ENCODE results near the gene MAZ. TPM values are rescaled to one million over a fixed set of nuclear protein-coding genes. Genes with fewer than 3 reads are reported as not detected.

Gene MAZ
- total and polyA plus RNA-seq, 2 experiments from 2014 or later: 76.8 to 215 TPM

DNA sequence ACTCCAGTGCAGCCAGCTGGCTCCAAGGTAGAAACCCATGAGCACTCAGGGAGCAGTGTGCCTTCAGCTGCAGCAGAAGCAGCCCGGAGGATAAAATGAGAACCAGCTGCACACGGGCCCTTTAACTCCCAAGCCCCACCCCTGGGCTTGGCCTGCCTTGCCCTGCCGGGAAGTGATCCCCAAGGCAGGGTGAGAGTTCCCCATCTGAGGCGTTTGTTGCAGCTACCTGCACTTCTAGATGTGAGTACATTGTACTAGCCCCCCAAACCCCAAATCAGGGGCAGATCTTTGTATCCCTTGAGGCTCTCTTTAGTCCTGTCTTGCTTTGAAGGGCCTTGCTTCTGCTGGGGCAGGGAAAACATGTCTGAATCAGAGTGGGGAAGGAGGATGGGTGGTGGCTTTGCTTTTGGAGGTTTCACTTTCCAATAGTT lies 14.0 kb downstream of the MAZ start, which contains the start of gene MVP:
Gene MVP (plus strand): TSS at position 192 of the 431 bp plus-strand sequence. CDS start 10,088 bp downstream, outside the sequence.
- H3F3A ChIP-seq (ENCODE audit: insufficient read depth): peaks cover 53% of the 10 kb centered on the region
- H3K36me3 ChIP-seq (ENCODE audit: low read depth): no peaks in the 10 kb centered on the region
- peak within 1 kb of the TSS; percentile 93 for H3K27ac ChIP-seq
- peak within 1 kb of the TSS; percentile 99 for H3K4me2 ChIP-seq (ENCODE audit: unreplicated experiment)
- TF ChIP-seq EZH2phosphoT487 (IDR thresholded peaks at IDR 0.05; ENCODE audit: insufficient read depth, low read depth) (no peak), EZH2 (IDR thresholded peaks at IDR 0.05; ENCODE audit: insufficient read depth, poor library complexity, severe bottlenecking) (no peak)
- H3K79me2 ChIP-seq (ENCODE audit: insufficient read depth): peaks cover 85% of the 10 kb centered on the region
- in situ Hi-C loops (cut with MboI): no loop called here
- H3K9me3 ChIP-seq (ENCODE audit: low read depth): no peaks in the 10 kb centered on the region
- peaks cover 46% of the 10 kb centered on the region for H3K4me1 ChIP-seq (ENCODE audit: insufficient read depth)
- 2 to 4% methylated on average over 4 of the region's 4 CpGs for WGBS, 2 experiments (ENCODE audit: low coverage in 1 of 2, low lambda C conversion rate in 2 of 2, missing lambda C conversion rate in 2 of 2)
- H2AFZ ChIP-seq: peak within 1 kb of the TSS; percentile 58
- DNase-seq: peak; percentile 87
- H3K9ac ChIP-seq: peak within 1 kb of the TSS; percentile 88
- H4K20me1 ChIP-seq (ENCODE audit: insufficient read depth): no peaks in the 10 kb centered on the region
- H3K9me2 ChIP-seq (ENCODE audit: insufficient read depth): no peaks in the 10 kb centered on the region
- H3K27me3 ChIP-seq (replicated peaks; ENCODE audit: insufficient read depth): no peaks in the 10 kb centered on the region
- H3K4me3 ChIP-seq: peak within 1 kb of the TSS; percentile 100

DNA sequence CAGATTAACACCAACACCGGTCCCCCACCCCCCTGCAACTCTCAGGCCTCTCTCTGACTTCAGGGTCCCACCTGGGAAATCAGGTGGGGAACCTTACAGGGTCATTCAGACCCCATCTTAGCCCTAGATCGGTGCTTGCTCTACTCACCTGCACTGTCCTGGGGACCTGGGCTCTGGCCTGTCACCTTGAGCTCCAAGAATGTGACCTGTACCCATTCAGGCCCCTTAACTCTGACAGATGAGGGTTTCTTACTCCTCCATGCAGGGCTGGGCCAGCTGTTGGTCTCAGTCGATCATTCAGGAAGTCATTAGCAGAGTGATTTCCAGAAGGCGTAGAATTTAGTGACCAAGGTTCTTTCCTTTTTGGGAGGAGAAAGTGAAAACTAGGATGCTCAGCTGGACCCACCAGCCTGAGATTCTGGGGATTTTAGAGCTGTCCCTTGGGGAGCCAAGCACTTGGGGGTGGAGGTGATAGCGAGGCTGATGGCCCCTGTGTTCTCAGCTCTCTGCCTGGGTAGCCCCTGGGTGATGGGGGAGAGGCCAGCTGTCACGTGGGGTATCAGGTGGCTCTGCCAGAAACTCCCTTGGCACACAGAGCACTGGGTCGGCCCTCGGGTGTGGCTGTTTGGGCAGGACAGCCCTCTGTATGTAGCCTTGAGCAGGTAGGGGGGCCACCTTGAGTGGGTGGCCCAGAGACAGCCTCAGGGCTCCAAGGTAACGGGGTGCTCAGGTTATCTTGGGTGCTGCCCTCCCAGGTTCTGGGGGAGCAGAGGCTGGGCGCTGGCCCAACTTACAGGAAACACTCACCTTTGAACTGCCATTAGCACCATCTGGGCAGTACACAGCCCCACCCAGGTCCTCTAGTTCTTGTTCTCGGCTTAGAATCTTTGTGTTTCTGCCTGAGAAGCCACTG lies 14.7 kb downstream of the MAZ start:
- Histone ChIP-seq H3K36me3 (ENCODE audit: low read depth) (no peaks in the 10 kb centered on the region), H3K27me3 (replicated peaks; ENCODE audit: insufficient read depth) (no peaks in the 10 kb centered on the region), H3K9me2 (ENCODE audit: insufficient read depth) (no peaks in the 10 kb centered on the region), H3K4me3 (peak overlapping the region; percentile 100), H3K4me1 (ENCODE audit: insufficient read depth) (peaks cover 53% of the 10 kb centered on the region), H3K4me2 (ENCODE audit: unreplicated experiment) (peak overlapping the region; percentile 99), H4K20me1 (ENCODE audit: insufficient read depth) (no peaks in the 10 kb centered on the region), H3K9me3 (ENCODE audit: low read depth) (no peaks in the 10 kb centered on the region), H3F3A (ENCODE audit: insufficient read depth) (peaks cover 53% of the 10 kb centered on the region), H3K9ac (peak overlapping the region; percentile 88), H2AFZ (peak overlapping the region; percentile 58; the same call in 1 of the 2 replicates), H3K79me2 (ENCODE audit: insufficient read depth) (peaks cover 92% of the 10 kb centered on the region), H3K27ac (peak overlapping the region; percentile 93)
- TF ChIP-seq EZH2phosphoT487 (IDR thresholded peaks at IDR 0.05; ENCODE audit: insufficient read depth, low read depth): no peak
- no peak for TF ChIP-seq EZH2 (IDR thresholded peaks at IDR 0.05; ENCODE audit: insufficient read depth, poor library complexity, severe bottlenecking)
- WGBS, 2 experiments (ENCODE audit: low coverage in 1 of 2, low lambda C conversion rate in 2 of 2, missing lambda C conversion rate in 2 of 2): 6 to 7% methylated on average over 11 of the region's 11 CpGs
- DNase-seq: peak; percentile 60
- in situ Hi-C loops (cut with MboI): no loop called here

DNA sequence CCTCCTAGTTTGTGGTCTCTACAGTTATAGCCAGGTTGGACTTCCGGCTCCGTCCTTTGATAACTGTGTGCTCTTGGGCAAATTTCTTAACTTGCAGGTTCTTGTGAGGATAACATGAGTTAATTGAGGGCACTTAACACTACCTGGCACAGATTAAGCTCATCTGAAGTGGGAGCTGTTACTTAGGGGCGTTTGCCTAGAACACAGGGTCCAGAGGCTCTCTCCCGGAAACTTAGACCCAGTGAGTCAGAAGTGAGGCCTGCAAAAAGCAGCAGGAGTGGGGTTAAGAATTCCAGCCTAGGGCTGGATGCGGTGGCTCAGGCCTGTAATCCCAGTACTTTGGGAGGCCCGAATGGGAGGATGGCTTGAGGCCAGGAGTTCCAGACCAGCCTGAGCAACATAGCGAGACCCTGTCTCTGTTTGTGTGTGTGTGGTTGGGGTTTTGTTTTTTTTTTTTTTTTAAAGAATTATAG lies 15.3 kb downstream of the MAZ start:
- no peaks in the 10 kb centered on the region for H3K9me2 ChIP-seq (ENCODE audit: insufficient read depth)
- H3K4me1 ChIP-seq (ENCODE audit: insufficient read depth): peaks cover 57% of the 10 kb centered on the region

GRCh38 chr16:29824589-29825144 lies 18.3 kb downstream of the MAZ start:
- in situ Hi-C loops (cut with MboI): no loop called here
- peaks cover 99% of the 10 kb centered on the region for H3K79me2 ChIP-seq (ENCODE audit: insufficient read depth)
- H3K9me2 ChIP-seq (ENCODE audit: insufficient read depth): no peaks in the 10 kb centered on the region
- DNase-seq: peak; percentile 82
- H3K4me2 ChIP-seq (ENCODE audit: unreplicated experiment): peak overlapping the region; percentile 76
- H3K4me1 ChIP-seq (ENCODE audit: insufficient read depth): peaks cover 49% of the 10 kb centered on the region
- H3K27ac ChIP-seq: peak overlapping the region; percentile 93
- peaks cover 51% of the 10 kb centered on the region for H3F3A ChIP-seq (ENCODE audit: insufficient read depth)
- H2AFZ ChIP-seq: no peak overlapping the region
- WGBS, 2 experiments (ENCODE audit: low coverage in 1 of 2, low lambda C conversion rate in 2 of 2, missing lambda C conversion rate in 2 of 2): 0 to 1% methylated on average over 7 of the region's 7 CpGs
- H3K36me3 ChIP-seq (ENCODE audit: low read depth): no peaks in the 10 kb centered on the region
- no peaks in the 10 kb centered on the region for H3K27me3 ChIP-seq (replicated peaks; ENCODE audit: insufficient read depth)
- H3K4me3 ChIP-seq: peak overlapping the region; percentile 47
- H3K9ac ChIP-seq: peak overlapping the region; percentile 58
- H3K9me3 ChIP-seq (ENCODE audit: low read depth): no peaks in the 10 kb centered on the region
- no peak for TF ChIP-seq EZH2phosphoT487 (IDR thresholded peaks at IDR 0.05; ENCODE audit: insufficient read depth, low read depth)
- TF ChIP-seq EZH2 (IDR thresholded peaks at IDR 0.05; ENCODE audit: insufficient read depth, poor library complexity, severe bottlenecking): no peak
- no peaks in the 10 kb centered on the region for H4K20me1 ChIP-seq (ENCODE audit: insufficient read depth)

More for the DNA sequence above, 15.3 kb downstream of the MAZ start:
- peak overlapping the region; percentile 21; the same call in 1 of the 2 replicates for H2AFZ ChIP-seq
- WGBS, 2 experiments (ENCODE audit: low coverage in 1 of 2, low lambda C conversion rate in 2 of 2, missing lambda C conversion rate in 2 of 2): 1 to 4% methylated on average over 7 of the region's 7 CpGs
- no peaks in the 10 kb centered on the region for H3K27me3 ChIP-seq (replicated peaks; ENCODE audit: insufficient read depth)
- H3K4me2 ChIP-seq (ENCODE audit: unreplicated experiment): peak overlapping the region; percentile 99
- peaks cover 53% of the 10 kb centered on the region for H3F3A ChIP-seq (ENCODE audit: insufficient read depth)
- TF ChIP-seq EZH2 (IDR thresholded peaks at IDR 0.05; ENCODE audit: insufficient read depth, poor library complexity, severe bottlenecking) (no peak), EZH2phosphoT487 (IDR thresholded peaks at IDR 0.05; ENCODE audit: insufficient read depth, low read depth) (no peak)
- DNase-seq: peak; percentile 90
- H3K9me3 ChIP-seq (ENCODE audit: low read depth): no peaks in the 10 kb centered on the region
- H4K20me1 ChIP-seq (ENCODE audit: insufficient read depth): no peaks in the 10 kb centered on the region
- H3K36me3 ChIP-seq (ENCODE audit: low read depth): no peaks in the 10 kb centered on the region
- peak overlapping the region; percentile 100 for H3K4me3 ChIP-seq
- in situ Hi-C loops (cut with MboI): no loop called here
- H3K79me2 ChIP-seq (ENCODE audit: insufficient read depth): peaks cover 99% of the 10 kb centered on the region
- peak overlapping the region; percentile 88 for H3K9ac ChIP-seq
- peak overlapping the region; percentile 93 for H3K27ac ChIP-seq

All from GM23248 (cell line).